Posterior cingulate gyrus (tissue), 11 donors: ENCODE measurements around the gene WASF2.
A peak's percentile ranks its signal among the peaks of the same experiment; 100 is the strongest.
"Not testable (repeated sequence)": the region's sequence is repeated elsewhere in the genome, so short reads cannot be mapped to it uniquely, and the experiment has no call there.

Source experiments
- DNase-seq, 10 donors: peaks; one replicate each; pipeline versions ENCODE4 v3.0.0 to v3.0.0-alpha.2; 2020 to 2021; ENCODE audit warnings: mixed read lengths in 3 of 10
- intact Hi-C: fragments of 100-400 bp; cut with DNase I; formaldehyde crosslinking; loops from one replicate; pipeline ENCODE4 v1.15.1; 2023

WASF2 gene

GRCh38 chr1:27391511-27392095 lies 98.4 kb downstream of the WASF2 start:
- peak in 9 of 10 donors; percentile 38 to 96 (median 60) for DNase-seq
- intact Hi-C loops = loop anchor here (10.0 kb wide), 1 partner anchor 273 kb away; no protein-coding TSS in a partner anchor

DNA sequence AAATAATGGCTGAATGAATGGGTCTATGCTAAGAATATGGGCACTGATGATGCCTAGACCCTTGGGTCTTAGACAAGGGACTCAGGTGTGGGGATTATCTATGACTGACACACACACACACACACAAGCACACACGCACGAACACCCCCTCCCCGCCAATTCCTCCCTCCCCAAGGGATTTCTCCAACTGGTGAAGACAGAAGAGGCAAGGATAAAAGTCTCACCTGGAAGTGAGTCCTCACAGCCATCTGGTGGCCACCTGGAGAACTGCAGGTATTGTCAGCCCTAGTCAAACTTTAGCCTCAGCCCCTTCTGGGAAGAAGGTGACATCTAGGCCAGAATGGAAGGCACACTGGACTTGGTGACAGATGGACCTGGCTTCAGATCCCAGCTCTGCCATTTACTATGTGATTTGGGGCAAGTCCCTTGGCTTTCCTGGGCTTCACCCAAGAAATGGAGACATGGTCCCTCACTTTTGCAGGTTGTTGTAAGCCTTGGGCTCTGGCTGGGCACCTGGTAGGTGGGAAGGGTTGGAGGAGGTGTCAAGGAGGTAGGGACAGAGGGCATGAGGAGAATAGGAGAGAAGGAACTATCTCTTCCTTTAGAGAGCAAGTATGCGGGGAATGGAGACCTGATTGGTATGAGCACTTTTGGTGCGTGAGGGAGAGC lies 101.5 kb downstream of the WASF2 start:
- DNase-seq = peak in 6 of 10 donors; percentile 44 to 90 (median 65)
- intact Hi-C loops = loop anchor here (10.0 kb wide), 1 partner anchor 54 kb away; no protein-coding TSS in a partner anchor

DNA sequence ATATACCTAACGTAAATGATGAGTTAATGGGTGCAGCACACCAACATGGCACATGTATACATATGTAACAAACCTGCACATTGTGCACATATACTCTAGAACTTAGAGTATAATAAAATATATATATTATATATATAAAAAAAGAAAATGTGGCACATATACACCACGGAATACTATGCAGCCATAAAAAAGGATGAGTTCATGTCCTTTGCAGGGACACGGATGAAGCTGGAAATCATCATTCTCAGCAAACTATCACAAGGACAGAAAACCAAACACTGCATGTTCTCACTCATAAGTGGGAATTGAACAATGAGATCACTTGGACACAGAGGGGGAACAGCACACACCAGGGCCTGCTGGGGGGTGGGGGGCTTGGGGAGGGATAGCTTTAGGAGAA lies 105.2 kb downstream of the WASF2 start:
- intact Hi-C loops = loop anchor here (10.0 kb wide), 1 partner anchor 50 kb away; no protein-coding TSS in a partner anchor
- not testable (repeated sequence) for DNase-seq

GRCh38 chr1:27383661-27384060 lies 106.3 kb downstream of the WASF2 start:
- DNase-seq = no peak
- intact Hi-C loops = loop anchor here (10.0 kb wide), 1 partner anchor 49 kb away; no protein-coding TSS in a partner anchor

DNA sequence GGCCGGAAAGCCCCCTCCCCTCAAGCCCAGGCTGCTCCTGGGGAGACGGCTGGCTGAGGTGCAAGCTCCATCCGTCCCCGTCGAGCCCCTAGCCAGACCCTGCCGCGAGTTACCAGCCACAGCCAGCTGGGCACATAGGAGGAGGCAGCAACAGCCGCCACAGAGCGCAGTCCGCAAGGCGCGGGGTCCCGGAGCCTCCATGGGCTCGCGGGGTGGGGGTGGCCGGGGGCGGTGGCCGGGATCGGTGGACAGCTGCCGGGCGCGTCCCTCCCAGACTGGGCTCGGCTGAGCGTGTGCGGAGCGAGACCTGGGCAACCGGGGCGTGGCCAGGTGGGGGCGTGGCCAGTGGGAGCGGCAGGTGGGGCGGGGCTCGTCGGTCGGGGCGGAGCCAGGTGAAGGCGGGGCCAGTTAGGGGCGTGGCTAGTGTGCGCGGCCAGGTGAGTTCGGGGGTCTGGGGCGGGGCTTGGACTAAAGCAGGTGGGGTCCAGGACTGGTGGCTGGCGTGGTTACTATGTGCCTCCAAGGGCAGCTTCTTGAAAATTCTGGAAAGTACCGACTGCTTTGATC lies 106.8 kb downstream of the WASF2 start, which contains the start of gene CD164L2:
Gene CD164L2, minus strand, starts transcription at position 295 of the 567 bp plus-strand sequence. Its CDS starts 94 bp downstream, at position 201.
- peak in 1 of 10 donors; percentile 73 for DNase-seq
- intact Hi-C loops = loop anchor here (10.0 kb wide), 1 partner anchor 48 kb away; no protein-coding TSS in a partner anchor

- DNase-seq = peak in 1 of 10 donors; percentile 21
- intact Hi-C loops = loop anchor here (10.0 kb wide), 1 partner anchor 47 kb away; no protein-coding TSS in a partner anchor
These were observed 107.8 kb downstream of the WASF2 start for GRCh38 chr1:27381969-27382762.

- intact Hi-C loops = loop anchor here (10.0 kb wide), 1 partner anchor 46 kb away; no protein-coding TSS in a partner anchor
These were observed 108.9 kb downstream of the WASF2 start for GRCh38 chr1:27380766-27381733.

GRCh38 chr1:27380224-27380623 lies 109.7 kb downstream of the WASF2 start:
- peak in 1 of 10 donors; percentile 16 for DNase-seq

More at GRCh38 chr1:27380766-27381733, 108.9 kb downstream of the WASF2 start:
- peak in 1 of 10 donors; percentile 45 for DNase-seq

GRCh38 chr1:27379564-27380122 lies 110.3 kb downstream of the WASF2 start:
- intact Hi-C loops = loop anchor here (10.0 kb wide), 1 partner anchor 45 kb away; no protein-coding TSS in a partner anchor
- DNase-seq = peak in 1 of 10 donors; percentile 52

More at GRCh38 chr1:27380224-27380623, 109.7 kb downstream of the WASF2 start:
- intact Hi-C loops = loop anchor here (10.0 kb wide), 1 partner anchor 45 kb away; no protein-coding TSS in a partner anchor

- intact Hi-C loops = no loop called here
- peak in 1 of 10 donors; percentile 59 for DNase-seq
These were observed 112.0 kb downstream of the WASF2 start for GRCh38 chr1:27377760-27378495.

DNA sequence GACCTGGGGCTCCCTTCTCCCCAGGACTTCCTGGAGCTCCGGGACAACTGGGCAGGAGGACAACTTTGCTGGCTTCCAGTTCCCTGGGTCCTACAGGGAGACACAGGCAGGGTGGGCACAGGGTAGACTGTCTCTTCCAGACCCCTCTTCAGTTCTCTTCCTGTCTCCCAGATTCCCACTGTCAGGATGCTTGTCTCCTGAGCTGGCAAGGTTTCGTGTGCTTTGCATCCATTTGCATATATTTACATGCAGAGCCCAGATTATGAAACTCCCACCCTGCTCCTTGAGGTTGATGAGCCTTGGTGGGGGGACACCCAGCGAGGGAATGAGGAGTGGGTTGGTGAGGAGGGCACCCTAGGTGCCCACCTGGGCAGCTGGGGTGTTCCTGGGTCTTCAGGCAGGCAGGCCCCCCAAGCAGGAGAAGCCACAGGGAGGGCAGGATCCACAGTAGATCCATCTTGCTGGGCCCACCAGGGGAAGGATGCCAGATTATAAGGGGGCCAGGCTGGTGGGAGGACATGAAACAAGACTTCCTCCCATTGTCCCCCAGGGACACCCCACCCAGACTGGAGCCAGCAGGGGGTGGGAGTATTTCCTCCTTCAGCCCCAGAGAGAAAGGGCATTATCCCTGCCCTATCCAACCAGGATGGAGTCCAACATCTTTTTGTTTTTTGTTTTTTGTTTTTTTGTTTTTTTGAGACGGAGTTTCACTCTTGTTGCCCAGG lies 115.4 kb downstream of the WASF2 start, which contains the start of gene FCN3:
Gene FCN3, minus strand, starts transcription at position 463 of the 725 bp plus-strand sequence. Its CDS starts 6 bp downstream, at position 457.
- peak in 1 of 10 donors; percentile 19 for DNase-seq
- intact Hi-C loops = no loop called here

DNA sequence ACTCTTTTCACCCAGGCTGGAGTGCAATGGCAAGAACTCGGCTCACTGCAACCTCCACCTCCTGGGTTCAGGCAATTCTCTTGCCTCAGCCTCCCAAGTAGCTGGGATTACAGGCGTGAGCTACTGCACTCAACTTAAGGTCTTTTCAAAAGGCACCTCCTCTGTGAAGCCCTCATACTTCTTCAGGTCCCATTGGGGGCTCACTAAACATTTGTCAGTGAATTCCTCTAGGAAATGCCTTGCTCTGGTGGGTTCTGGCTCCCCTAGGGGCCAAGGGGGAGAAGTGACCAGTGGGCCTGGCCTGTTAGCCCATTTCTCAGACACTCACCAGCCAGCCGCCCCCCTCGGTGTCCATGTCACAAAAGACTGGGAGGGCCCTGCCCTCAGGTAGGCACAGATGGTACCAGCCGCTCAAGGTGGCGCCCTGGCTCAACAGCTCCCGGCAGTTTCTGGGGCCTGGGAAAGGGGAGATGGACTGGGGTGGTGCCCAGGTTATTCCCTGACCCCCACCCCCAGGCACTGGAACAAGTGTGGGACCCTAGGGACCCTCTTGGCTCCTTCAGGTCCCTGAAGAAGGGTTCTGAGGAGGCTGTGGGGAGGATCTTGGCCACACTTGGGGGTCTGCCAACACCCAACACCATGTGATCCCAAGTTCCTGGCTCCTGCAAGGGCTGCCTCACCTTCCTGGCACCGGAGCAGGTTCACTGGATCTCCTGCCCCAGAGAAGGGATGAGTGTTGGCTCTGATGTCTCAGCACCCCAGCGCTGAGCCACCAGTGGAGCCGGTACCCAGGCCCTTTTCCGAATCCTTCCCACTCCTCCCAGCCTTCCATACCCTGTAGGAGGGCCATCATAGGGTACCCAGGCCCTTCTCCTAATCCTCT lies 116.9 kb downstream of the WASF2 start:
- intact Hi-C loops = no loop called here

GRCh38 chr1:27372022-27372807 lies 117.8 kb downstream of the WASF2 start:
- intact Hi-C loops = no loop called here
- DNase-seq = no peak

More for the DNA sequence above, 116.9 kb downstream of the WASF2 start:
- peak in 1 of 10 donors; percentile 40 for DNase-seq

DNA sequence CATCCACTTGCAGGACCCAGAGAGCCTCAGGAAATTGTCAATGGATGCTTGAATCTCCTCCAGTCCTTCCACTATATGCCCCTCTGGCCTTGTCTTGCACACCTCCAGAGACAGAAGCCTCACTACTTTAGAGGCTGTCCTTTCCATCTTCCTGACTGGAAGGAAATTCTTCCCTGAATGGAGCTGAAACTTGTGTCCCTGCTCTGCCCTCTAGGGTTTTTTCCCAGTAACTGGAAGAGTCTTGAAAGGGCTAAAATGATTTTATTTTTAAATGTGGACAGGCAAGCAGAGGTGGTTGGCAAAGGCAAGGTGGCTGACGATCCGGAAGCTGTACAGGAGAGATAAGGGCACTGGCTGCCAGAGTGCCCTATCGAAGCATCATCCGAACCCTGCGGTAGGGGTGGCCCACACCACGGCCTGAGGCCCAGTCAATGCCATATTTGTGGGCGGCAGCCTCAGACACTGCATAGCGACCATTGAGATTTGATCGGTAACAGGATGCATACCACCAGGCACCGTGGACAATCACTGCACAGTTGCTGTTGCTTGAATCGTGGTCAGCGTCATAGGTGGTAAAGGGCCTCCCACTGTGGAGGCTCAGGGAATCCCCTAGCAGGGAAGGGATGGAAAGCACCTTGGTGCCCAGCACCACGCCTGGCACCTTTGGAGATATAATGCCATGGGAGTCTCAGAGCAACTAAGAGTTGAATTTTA lies 120.9 kb downstream of the WASF2 start:
- intact Hi-C loops = no loop called here

More for the DNA sequence above, 120.9 kb downstream of the WASF2 start:
- peak in 1 of 10 donors; percentile 40 for DNase-seq
